ENCODE measurements around the gene CHAD.
A peak's percentile ranks its signal among the peaks of the same experiment; 100 is the strongest.

CHAD gene

DNA sequence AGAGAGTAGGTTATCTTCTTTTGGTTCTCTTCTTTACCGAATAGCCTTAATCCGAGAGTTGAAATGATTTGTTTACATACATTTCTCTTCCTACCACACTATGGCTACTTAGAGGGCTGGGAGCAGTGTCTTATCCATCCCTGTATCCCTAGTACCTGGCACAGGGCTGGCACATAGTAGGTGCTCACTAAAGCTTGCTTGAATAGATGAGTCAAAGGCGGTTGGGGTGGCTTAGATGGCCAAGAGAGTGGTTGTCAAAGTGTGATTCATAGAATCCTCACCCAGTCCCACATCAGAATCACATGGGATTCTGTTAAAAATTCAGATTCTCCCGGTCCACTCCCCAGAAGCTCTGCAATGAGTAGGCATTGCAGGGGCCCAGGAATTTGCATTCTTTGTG lies 11.1 kb downstream of the CHAD start:
- 97% methylated on average over 3 of the region's 4 CpGs for WGBS
- Histone ChIP-seq H3K27me3 (ENCODE audit: control insufficient read depth in 1 of 2, insufficient read depth in 1 of 2, low read length in 2 of 2) (no peaks in the 10 kb centered on the region), H3K9ac (ENCODE audit: low read length) (no peak overlapping the region), H3K4me2 (ENCODE audit: low read length, poor library complexity, severe bottlenecking) (no peak overlapping the region), H3K36me3 (ENCODE audit: control insufficient read depth in 1 of 2, insufficient read depth in 2 of 2, low read depth in 1 of 2, low read length in 2 of 2) (peaks cover 0 to 34% of the 10 kb centered on the region in 2 experiments), H3K4me1 (ENCODE audit: control insufficient read depth, insufficient read depth, low read depth, low read length) (peaks cover 8% of the 10 kb centered on the region), H2BK5ac (ENCODE audit: low read depth, low read length, poor library complexity, severe bottlenecking) (no peak overlapping the region), H3K18ac (ENCODE audit: low read depth in 1 of 2, low read length in 2 of 2) (no peak overlapping the region), H4K91ac (ENCODE audit: low read length) (no peak overlapping the region), H4K8ac (ENCODE audit: low read length) (no peak overlapping the region), H2AFZ (ENCODE audit: low read depth, low read length) (no peak overlapping the region), H3K4ac (ENCODE audit: low read depth in 1 of 2, low read length in 2 of 2) (no peak overlapping the region), H2BK120ac (ENCODE audit: low read depth, low read length) (no peak overlapping the region), H3K27ac (ENCODE audit: low read length, poor library complexity, severe bottlenecking) (no peak overlapping the region), H3K4me3 (ENCODE audit: insufficient read depth in 1 of 2, low read depth in 1 of 2, low read length in 2 of 2) (no peak overlapping the region), H2BK12ac (ENCODE audit: low read length in 2 of 2) (no peak overlapping the region), H3K14ac (ENCODE audit: low read length in 2 of 2) (no peak overlapping the region), H3K23ac (ENCODE audit: low read length in 2 of 2) (no peak overlapping the region), H2BK15ac (ENCODE audit: low read depth, poor library complexity, severe bottlenecking) (no peak overlapping the region), H2AK5ac (ENCODE audit: low read length, severe bottlenecking) (no peak overlapping the region), H3K9me3 (ENCODE audit: control insufficient read depth, low read length) (no peaks in the 10 kb centered on the region), H3K79me1 (replicated peaks; ENCODE audit: low read length, poor library complexity, severe bottlenecking) (peaks cover 3% of the 10 kb centered on the region)
- no peak for DNase-seq

DNA sequence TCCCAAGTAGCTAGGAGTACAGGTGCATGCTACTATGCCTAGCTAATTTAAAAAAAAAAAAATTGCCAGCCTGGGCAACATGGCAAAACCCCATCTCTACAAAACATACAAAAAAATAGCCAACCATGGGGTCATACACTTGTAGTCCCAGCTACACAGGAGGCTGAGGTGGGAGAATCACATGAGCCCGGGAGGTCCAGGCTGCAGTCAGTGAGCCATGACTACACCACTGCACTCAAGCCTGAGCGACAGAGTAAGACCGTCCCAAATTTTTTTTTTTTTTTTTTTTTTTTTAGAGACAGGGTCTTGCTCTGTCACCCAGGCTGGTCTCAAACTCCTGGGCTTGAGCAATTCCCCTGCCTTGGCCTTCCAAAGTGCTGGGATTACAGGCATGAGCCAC lies 14.8 kb downstream of the CHAD start:
- Histone ChIP-seq H4K91ac (ENCODE audit: low read length) (no peak overlapping the region), H3K27ac (ENCODE audit: low read length, poor library complexity, severe bottlenecking) (no peak overlapping the region), H2BK12ac (ENCODE audit: low read length in 2 of 2) (no peak overlapping the region), H2BK5ac (ENCODE audit: low read depth, low read length, poor library complexity, severe bottlenecking) (no peak overlapping the region), H3K4me1 (ENCODE audit: control insufficient read depth, insufficient read depth, low read depth, low read length) (peaks cover under 1% of the 10 kb centered on the region), H3K36me3 (ENCODE audit: control insufficient read depth in 1 of 2, insufficient read depth in 2 of 2, low read depth in 1 of 2, low read length in 2 of 2) (peaks cover 0 to 11% of the 10 kb centered on the region in 2 experiments), H3K18ac (ENCODE audit: low read depth in 1 of 2, low read length in 2 of 2) (no peak overlapping the region), H2BK15ac (ENCODE audit: low read depth, poor library complexity, severe bottlenecking) (no peak overlapping the region), H3K4me3 (ENCODE audit: insufficient read depth in 1 of 2, low read depth in 1 of 2, low read length in 2 of 2) (no peak overlapping the region), H2BK120ac (ENCODE audit: low read depth, low read length) (no peak overlapping the region), H4K8ac (ENCODE audit: low read length) (no peak overlapping the region), H3K23ac (ENCODE audit: low read length in 2 of 2) (no peak overlapping the region), H3K4me2 (ENCODE audit: low read length, poor library complexity, severe bottlenecking) (no peak overlapping the region), H3K27me3 (ENCODE audit: control insufficient read depth in 1 of 2, insufficient read depth in 1 of 2, low read length in 2 of 2) (no peaks in the 10 kb centered on the region), H3K9ac (ENCODE audit: low read length) (no peak overlapping the region), H2AK5ac (ENCODE audit: low read length, severe bottlenecking) (no peak overlapping the region), H3K14ac (ENCODE audit: low read length in 2 of 2) (no peak overlapping the region), H3K9me3 (ENCODE audit: control insufficient read depth, low read length) (no peaks in the 10 kb centered on the region), H3K4ac (ENCODE audit: low read depth in 1 of 2, low read length in 2 of 2) (no peak overlapping the region), H3K79me1 (replicated peaks; ENCODE audit: low read length, poor library complexity, severe bottlenecking) (peaks cover 6% of the 10 kb centered on the region), H2AFZ (ENCODE audit: low read depth, low read length) (no peak overlapping the region)
- 92% methylated on average over 3 of the region's 3 CpGs for WGBS
- DNase-seq = no peak

DNA sequence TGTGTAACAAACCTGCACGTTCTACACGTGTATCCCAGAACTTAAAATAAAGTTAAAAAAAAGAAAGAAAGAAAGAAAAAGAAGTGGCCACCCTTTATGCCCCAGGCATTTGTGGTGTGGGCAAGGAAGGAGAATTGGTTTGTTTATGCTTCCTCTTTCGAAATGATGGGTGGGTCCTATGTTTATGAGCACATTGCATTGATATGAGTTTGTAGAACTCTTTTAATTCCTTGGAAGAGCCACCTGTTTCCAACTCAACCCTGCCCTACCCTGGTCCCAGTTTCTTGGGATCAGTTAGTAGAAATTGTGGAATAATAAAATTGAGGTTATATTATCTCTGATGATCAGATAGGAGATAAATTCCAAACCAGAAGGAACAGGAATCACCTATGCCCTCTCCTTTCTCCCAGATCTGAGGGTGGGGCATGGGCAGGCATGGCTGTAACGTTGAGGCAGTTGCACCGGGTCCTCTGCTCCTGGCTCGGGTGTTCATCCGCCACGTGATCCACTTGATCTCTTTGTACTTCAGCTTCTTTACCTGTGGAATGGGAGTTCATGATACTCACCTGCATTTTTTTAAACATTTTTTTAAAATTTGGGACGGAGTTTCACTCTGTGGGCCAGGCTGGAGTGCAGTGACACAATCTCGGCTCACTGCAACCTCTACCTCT lies 15.9 kb downstream of the CHAD start:
- Histone ChIP-seq H2AFZ (ENCODE audit: low read depth, low read length) (no peak overlapping the region), H3K18ac (ENCODE audit: low read depth in 1 of 2, low read length in 2 of 2) (no peak overlapping the region), H3K36me3 (ENCODE audit: control insufficient read depth in 1 of 2, insufficient read depth in 2 of 2, low read depth in 1 of 2, low read length in 2 of 2) (peaks cover 0 to 11% of the 10 kb centered on the region in 2 experiments), H2BK120ac (ENCODE audit: low read depth, low read length) (no peak overlapping the region), H3K4ac (ENCODE audit: low read depth in 1 of 2, low read length in 2 of 2) (no peak overlapping the region), H3K4me1 (ENCODE audit: control insufficient read depth, insufficient read depth, low read depth, low read length) (no peaks in the 10 kb centered on the region), H2AK5ac (ENCODE audit: low read length, severe bottlenecking) (no peak overlapping the region), H3K9ac (ENCODE audit: low read length) (no peak overlapping the region), H3K23ac (ENCODE audit: low read length in 2 of 2) (no peak overlapping the region), H2BK12ac (ENCODE audit: low read length in 2 of 2) (no peak overlapping the region), H3K27me3 (ENCODE audit: control insufficient read depth in 1 of 2, insufficient read depth in 1 of 2, low read length in 2 of 2) (no peaks in the 10 kb centered on the region), H4K91ac (ENCODE audit: low read length) (no peak overlapping the region), H2BK15ac (ENCODE audit: low read depth, poor library complexity, severe bottlenecking) (no peak overlapping the region), H2BK5ac (ENCODE audit: low read depth, low read length, poor library complexity, severe bottlenecking) (no peak overlapping the region), H4K8ac (ENCODE audit: low read length) (no peak overlapping the region), H3K14ac (ENCODE audit: low read length in 2 of 2) (no peak overlapping the region), H3K4me3 (ENCODE audit: insufficient read depth in 1 of 2, low read depth in 1 of 2, low read length in 2 of 2) (no peak overlapping the region), H3K27ac (ENCODE audit: low read length, poor library complexity, severe bottlenecking) (no peak overlapping the region), H3K4me2 (ENCODE audit: low read length, poor library complexity, severe bottlenecking) (no peak overlapping the region), H3K9me3 (ENCODE audit: control insufficient read depth, low read length) (no peaks in the 10 kb centered on the region), H3K79me1 (replicated peaks; ENCODE audit: low read length, poor library complexity, severe bottlenecking) (peaks cover 10% of the 10 kb centered on the region)
- 93% methylated on average over 10 of the region's 10 CpGs for WGBS
- DNase-seq = peak; percentile 22

DNA sequence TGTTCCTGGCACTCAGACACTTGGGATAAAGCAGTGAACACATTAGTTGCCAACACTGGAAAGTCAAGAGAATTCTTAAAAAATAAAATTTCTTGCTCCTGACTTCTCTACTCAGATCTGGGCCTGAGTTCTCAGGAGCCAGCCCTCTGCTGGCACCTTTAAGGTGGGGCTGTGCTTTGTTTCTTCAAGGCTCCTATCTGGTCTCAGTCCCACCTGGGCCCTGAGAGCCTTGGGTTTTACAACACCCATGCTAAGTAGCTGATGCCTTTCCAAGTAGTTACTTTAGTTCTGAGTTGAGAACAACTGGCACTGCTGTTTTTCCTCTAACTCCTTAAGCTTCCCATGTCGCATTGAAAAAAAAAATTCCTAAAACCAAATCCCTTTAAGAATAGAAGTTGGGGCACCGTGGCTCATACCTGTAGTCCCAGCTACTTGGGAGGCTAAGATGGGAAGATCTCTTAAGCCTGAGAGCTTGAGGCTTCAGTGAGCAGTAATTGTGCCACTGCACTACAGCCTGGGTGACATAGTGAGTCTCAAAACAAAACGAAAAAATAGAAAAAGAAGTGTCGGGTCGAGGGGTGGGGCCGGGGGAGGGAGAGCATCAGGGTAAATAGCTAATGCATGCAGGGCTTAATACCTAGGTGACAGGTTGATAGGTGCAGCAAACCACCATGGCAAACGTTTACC lies 16.6 kb downstream of the CHAD start:
- no peak overlapping the region for H3K4me2 ChIP-seq (ENCODE audit: low read length, poor library complexity, severe bottlenecking)
- H2AFZ ChIP-seq (ENCODE audit: low read depth, low read length) = no peak overlapping the region
- no peak overlapping the region for H3K27ac ChIP-seq (ENCODE audit: low read length, poor library complexity, severe bottlenecking)
- H3K4me3 ChIP-seq (ENCODE audit: insufficient read depth in 1 of 2, low read depth in 1 of 2, low read length in 2 of 2) = no peak overlapping the region
- H3K9ac ChIP-seq (ENCODE audit: low read length) = no peak overlapping the region
- H3K79me1 ChIP-seq (replicated peaks; ENCODE audit: low read length, poor library complexity, severe bottlenecking) = peaks cover 12% of the 10 kb centered on the region
- DNase-seq = no peak
- H3K36me3 ChIP-seq (ENCODE audit: control insufficient read depth in 1 of 2, insufficient read depth in 2 of 2, low read depth in 1 of 2, low read length in 2 of 2) = peaks cover 0 to 11% of the 10 kb centered on the region in 2 experiments
- no peak overlapping the region for H4K8ac ChIP-seq (ENCODE audit: low read length)
- no peak overlapping the region for H3K14ac ChIP-seq (ENCODE audit: low read length in 2 of 2)
- no peaks in the 10 kb centered on the region for H3K9me3 ChIP-seq (ENCODE audit: control insufficient read depth, low read length)
- H3K23ac ChIP-seq (ENCODE audit: low read length in 2 of 2) = no peak overlapping the region
- no peak overlapping the region for H4K91ac ChIP-seq (ENCODE audit: low read length)
- no peaks in the 10 kb centered on the region for H3K4me1 ChIP-seq (ENCODE audit: control insufficient read depth, insufficient read depth, low read depth, low read length)
- H2BK5ac ChIP-seq (ENCODE audit: low read depth, low read length, poor library complexity, severe bottlenecking) = no peak overlapping the region
- H3K4ac ChIP-seq (ENCODE audit: low read depth in 1 of 2, low read length in 2 of 2) = no peak overlapping the region
- WGBS = 94% methylated on average over 7 of the region's 7 CpGs
- no peak overlapping the region for H2BK120ac ChIP-seq (ENCODE audit: low read depth, low read length)
- H2BK15ac ChIP-seq (ENCODE audit: low read depth, poor library complexity, severe bottlenecking) = no peak overlapping the region
- H3K18ac ChIP-seq (ENCODE audit: low read depth in 1 of 2, low read length in 2 of 2) = no peak overlapping the region
- H2AK5ac ChIP-seq (ENCODE audit: low read length, severe bottlenecking) = no peak overlapping the region
- no peaks in the 10 kb centered on the region for H3K27me3 ChIP-seq (ENCODE audit: control insufficient read depth in 1 of 2, insufficient read depth in 1 of 2, low read length in 2 of 2)
- no peak overlapping the region for H2BK12ac ChIP-seq (ENCODE audit: low read length in 2 of 2)
